NCI-H345 (cell line): Measurements from ENCODE around the gene CPT1C.

ENCODE experiments used
- DNase-seq: peaks from one replicate; lab custom pipeline; 2025; lab: John Stamatoyannopoulos, UW

CPT1C gene

DNA sequence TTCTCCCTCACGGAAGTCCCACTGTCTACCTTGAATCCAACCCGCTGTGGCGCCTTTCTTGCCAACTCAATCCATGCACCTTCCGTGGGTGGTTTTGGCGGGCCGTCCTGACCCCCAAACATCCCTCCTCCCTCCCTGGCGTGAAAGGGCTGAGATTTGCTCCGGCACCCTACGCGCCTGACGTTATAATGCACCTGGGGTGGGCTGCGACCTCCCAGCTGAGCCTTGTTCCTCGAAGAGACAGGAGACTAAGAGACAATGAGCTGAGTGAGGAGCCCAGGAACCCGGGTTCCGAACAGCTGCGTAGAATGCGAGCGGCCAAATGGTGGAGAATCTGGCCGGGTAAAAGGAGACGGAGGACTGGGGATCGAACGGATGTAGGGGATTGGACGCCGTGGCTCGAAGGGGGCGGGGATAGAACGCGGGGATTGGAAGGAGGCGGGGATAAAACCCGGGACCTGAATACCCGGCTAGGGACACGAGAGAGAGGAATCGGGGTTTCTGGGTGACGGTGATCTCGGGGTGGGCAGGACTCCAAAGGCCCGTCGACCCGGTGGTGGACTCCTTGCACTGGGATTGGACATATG lies at the start of gene CPT1C:
Gene CPT1C, plus strand, starts transcription at position 461 of the 587 bp plus-strand sequence. CDS start 1,137 bp downstream, outside the sequence.
- peak; percentile 92 for DNase-seq

DNA sequence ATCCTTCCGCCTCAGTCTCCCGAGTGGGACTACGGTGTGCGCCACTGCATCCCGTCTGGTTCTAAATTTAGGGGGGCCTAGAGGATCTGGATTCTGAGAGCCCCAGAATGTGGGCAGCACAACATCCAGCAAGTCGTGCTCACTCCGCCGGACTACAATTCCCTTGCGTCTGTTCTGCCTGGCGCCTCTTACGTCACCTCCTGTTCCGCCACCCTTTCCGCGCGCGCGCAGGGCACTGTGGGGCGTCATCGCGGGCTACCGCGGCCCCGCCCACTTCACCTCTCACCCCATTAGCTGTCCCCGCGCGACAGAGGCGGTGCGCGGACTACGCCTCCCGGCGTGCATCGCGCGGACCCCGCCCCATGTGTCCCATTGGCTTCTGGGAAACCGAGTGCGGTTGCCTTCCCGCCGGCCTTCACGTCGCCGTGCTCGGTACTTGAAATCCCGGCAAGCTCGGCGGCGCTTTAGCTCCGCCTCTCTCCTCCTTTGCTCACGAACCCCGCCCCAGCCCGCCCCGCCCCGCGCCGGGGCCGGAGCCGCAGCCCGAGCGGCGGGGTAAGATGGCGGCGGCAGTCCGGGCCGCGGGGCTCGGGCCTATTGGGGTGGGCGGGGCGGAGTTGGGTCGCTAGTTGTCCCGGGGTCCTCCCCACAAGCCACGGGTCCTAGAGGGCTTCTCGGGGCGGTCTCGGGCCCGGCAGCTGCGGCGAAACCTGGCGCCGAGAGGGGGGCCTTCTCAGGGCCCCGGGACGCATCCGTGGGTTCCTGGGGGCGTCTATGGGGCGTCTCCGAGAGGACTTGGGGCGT lies 49.0 kb upstream of the CPT1C start, which contains the start of gene SCAF1:
Gene SCAF1, plus strand, starts transcription at position 522 of the 804 bp plus-strand sequence. CDS start 2,818 bp downstream, outside the sequence.
- DNase-seq, result peak; percentile 98

DNA sequence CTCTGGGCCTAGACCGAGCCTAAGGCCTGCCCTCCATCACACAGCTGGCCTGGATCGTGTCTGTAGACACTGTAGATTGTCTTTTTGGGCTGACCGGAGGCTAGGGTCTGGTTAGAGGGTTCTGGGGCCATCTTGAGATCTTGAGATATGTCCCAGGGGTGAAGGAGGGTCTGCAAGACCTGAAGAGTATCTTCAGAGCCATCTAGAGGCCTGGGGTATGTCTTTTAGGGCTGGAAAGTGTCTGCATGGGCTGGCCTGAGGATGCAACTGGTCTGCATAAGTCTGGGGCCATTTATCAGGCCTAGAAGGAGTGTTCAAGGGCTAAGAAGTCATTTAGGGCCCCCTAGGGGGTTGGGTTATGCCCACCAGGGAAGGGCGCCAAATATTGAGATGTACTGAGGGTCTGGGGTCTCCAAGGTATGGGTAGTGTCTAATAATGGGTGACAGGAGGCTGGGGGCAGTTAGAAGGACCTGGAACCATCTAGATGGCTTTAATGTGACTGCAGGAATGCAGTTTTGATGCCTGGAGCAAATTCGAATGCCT lies 48.4 kb upstream of the CPT1C start:
- no peak for DNase-seq

DNA sequence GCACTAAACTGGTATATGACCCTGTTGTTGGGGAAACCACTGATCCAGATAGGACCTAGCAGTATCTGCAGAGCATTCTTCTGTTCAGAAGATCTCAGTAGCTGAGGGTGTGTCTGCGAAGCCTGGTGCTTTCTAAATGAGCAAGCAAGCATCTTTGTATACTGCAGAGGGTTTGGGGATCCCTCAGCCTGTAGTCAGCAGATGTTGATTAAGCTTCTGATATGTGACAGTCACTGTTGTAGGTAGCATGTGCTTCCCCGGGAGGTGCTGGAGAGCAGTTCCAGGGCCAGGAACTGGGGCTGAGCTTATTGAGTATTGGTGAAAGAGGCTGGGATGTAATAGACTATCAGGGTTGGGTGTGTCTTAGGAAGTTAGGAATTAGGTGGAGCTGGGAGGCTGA lies 47.5 kb upstream of the CPT1C start:
- no peak for DNase-seq

DNA sequence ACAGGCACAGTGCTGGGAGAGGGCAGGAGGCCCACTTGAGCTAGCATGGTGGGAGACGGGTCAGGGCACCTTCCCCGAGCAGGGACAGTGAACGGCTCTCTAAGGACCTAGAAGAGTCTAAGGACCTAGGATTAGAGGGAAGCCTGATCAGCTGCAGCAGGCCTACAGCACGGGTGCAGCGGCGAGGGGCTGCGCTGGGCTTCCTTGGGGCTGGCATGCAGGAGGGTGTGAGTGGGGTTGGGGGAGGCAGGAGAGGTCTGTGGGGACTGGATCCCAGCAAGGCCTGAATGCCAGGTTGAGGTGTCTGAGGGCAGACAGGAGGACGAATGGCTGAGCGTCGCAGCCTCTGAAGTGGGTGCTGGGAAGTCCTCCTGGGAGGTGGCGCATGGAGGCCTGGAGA lies 45.3 kb upstream of the CPT1C start:
- no peak for DNase-seq

DNA sequence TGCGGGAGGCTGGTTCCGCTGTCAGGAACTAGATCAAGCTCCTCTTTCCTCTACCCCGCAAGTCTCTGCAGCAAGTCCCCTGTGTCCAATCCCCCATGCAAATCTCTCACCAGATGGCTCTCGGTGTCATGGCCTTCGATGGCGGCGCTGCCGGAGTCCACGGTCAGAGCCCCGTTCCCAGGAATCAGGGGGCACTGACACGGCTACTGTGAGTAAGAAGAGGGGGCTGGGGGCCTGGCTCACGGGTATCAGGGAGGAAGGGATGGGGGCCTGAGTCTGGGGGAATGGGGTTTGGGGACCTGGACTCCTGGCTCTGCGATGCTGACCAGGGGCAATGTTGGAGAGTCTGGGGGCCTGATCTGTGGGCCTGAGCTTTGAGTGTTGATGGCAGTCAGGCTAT lies 44.9 kb upstream of the CPT1C start:
- DNase-seq, result no peak

DNA sequence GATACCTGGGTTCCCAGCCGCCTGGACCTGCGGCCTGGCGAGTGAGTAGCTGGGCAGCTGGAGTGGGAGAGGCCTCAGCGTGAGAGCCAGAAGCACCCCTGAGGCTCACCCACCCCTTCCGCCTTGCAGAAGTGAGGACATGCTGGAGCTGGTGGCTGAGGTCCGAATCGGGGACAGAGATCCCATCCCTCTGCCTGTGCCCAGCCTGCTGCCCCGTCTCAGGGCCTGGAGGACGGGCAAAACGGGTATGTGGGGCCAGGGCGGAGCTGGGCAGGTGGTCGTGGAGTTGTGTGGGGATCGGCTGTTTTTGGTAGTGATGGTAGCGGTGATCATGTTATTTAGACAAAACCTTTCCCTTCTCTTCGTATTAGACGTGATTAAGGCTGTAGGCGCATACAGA lies 44.3 kb upstream of the CPT1C start:
- no peak for DNase-seq

DNA sequence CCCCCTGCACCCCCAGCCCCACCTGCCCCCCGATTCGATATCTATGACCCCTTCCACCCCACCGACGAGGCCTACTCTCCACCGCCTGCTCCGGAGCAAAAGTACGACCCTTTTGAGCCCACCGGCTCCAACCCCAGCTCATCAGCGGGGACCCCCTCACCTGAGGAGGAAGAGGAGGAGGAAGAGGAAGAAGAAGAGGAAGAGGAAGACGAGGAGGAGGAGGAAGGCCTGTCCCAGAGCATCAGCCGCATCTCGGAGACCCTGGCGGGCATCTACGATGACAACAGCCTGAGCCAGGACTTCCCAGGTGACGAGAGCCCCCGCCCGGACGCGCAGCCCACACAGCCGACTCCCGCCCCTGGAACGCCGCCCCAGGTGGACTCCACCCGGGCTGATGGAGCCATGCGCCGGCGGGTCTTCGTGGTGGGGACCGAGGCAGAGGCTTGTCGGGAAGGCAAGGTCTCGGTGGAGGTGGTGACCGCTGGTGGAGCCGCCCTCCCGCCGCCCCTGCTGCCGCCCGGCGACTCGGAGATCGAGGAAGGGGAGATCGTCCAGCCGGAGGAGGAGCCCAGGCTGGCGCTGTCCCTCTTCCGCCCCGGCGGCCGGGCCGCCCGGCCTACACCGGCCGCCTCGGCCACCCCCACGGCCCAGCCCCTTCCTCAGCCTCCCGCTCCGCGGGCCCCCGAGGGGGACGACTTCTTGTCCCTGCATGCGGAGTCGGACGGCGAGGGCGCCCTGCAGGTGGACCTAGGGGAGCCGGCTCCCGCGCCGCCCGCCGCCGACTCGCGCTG lies 39.7 kb upstream of the CPT1C start:
- DNase-seq, result no peak

DNA sequence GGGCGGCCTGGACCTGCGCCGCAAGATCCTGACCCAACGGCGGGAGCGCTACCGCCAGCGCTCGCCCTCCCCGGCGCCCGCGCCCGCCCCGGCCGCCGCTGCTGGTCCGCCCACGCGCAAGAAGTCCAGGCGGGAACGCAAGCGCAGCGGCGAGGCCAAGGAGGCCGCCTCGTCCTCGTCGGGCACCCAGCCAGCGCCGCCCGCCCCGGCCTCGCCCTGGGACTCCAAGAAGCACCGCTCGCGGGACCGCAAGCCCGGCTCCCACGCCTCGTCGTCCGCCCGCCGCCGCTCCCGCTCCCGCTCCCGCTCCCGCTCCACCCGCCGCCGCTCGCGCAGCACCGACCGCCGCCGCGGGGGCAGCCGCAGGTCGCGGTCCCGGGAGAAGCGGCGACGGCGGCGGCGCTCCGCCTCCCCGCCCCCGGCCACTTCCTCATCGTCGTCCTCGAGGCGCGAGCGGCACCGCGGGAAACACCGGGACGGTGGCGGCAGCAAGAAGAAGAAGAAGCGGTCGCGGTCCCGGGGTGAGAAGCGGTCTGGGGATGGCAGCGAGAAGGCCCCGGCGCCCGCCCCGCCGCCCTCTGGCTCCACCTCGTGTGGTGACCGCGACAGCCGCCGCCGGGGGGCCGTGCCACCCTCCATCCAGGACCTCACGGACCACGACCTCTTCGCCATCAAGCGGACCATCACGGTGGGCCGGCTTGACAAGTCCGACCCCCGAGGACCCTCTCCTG lies 38.9 kb upstream of the CPT1C start:
- DNase-seq, result no peak

DNA sequence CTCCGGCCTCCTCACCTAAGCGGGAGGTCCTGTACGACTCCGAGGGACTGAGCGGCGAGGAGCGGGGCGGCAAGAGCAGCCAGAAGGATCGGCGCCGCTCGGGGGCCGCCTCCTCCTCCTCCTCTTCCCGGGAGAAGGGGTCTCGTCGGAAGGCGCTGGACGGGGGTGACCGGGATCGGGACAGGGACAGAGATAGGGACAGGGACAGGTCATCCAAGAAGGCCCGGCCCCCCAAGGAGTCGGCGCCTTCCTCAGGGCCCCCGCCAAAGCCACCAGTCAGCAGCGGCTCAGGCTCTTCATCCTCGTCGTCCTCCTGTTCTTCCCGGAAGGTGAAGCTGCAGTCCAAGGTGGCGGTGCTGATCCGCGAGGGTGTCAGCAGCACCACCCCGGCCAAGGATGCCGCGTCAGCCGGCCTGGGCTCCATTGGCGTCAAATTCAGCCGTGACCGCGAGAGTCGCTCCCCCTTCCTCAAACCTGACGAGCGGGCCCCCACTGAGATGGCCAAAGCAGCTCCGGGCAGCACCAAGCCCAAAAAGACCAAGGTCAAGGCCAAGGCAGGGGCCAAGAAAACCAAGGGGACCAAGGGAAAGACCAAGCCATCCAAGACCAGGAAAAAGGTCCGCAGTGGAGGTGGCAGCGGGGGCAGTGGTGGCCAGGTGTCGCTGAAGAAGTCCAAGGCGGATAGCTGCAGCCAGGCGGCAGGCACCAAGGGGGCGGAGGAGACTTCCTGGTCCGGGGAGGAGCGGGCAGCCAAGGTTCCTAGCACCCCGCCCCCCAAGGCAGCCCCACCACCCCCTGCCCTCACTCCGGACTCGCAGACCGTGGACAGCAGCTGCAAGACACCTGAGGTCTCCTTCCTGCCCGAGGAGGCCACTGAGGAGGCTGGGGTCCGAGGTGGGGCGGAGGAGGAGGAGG lies 38.1 kb upstream of the CPT1C start:
- DNase-seq, result no peak

DNA sequence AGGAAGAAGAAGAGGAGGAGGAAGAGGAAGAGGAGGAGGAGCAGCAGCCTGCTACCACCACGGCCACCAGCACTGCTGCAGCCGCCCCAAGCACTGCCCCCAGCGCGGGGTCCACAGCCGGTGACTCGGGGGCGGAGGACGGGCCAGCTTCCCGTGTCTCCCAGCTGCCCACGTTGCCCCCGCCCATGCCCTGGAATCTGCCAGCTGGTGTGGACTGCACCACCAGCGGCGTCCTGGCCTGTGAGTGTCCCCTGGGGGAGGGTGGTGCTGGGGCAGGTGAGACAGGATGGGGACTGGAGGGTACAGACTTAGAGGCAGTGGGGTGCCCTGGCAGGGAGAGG lies 37.5 kb upstream of the CPT1C start:
- no peak for DNase-seq

DNA sequence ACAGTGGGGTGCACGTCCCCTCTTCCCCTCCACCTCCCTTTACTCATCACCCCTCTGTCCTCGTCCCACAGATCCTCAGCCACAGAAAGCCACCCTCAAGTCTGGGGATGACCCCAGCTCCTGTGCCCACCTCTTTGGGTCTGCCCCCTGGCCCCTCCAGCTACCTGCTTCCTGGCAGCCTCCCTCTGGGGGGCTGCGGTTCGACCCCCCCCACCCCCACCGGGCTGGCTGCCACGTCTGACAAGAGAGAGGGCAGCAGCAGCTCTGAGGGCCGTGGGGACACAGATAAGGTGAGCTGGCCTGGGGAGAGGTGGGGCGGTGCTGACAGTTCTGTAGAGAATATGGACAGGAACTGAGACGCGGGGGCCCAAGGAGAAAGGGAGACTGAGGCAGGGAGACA lies 36.3 kb upstream of the CPT1C start:
- no peak for DNase-seq

DNA sequence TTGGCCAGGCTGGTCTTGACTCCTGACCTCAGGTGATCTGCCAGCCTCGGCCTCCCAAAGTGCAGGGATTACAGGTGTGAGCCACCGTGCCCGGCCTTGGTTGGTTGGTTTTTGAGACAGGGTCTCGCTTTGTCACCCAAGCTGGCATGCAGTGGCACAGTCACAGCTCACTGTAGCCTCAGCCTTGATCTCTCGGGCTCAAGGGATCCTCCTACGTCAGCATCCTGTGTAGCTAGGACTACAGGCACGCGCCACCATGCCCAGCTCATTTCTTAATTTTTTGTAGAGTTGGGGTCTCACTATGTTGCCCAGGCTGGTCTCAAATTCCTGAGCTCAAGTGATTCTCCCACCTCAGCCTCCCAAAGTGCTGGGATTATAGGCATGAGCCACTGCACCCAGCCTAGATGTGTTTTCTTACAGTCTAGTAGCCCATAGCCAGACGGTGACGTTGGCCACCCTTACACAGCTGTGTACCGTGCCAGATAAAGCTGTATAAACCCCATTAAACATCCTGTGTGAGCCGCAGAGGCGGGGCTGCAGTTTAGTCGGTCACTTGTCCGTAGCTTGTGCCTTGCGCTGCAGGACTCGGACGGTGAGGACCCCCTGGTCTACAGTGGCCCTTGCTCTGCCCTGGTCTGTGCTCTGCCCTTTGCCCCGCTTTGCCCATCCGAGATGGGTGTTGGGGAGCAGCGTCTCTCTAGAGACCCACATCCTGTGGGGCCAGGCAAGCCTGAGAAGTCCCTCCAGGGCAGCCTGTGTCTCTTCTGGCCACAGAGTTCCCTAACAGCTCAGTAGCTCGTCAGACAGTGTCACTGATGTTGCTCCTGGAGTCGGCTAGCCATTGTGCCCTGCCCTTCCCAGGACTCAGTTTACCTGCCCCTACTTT lies 35.1 kb upstream of the CPT1C start:
- DNase-seq, result no peak

DNA sequence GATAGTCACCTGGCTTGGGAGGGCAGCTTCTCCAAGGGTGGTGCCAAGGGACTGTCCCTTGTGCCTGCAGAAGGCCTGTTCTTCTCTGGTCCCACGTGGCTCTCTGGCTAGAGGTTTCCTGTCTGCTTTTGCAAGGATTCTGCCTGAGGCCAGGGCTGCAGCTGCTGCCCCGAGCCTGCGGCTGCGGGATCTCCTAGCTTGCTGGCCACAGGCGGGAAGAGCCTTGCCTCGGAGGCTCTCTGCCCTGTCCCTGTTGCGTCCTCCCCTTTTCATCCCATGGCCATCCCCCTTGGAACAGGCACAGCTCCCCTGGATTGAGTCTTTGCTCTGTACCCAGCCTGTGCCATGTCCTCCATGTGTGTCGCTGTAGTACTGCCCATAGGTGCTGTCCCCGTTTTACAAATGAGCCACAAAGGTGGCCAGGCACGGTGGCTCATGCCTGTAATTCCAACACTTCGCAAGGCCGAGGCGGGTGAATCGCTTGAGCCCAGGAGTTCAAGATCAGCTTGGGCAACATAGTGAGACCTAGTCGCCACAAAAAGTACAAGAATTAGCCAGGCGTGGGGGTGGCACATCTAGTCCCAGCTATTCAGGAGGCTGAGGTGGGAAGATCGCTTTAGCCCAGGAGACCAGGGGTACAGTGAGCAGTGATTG lies 34.3 kb upstream of the CPT1C start:
- no peak for DNase-seq

DNA sequence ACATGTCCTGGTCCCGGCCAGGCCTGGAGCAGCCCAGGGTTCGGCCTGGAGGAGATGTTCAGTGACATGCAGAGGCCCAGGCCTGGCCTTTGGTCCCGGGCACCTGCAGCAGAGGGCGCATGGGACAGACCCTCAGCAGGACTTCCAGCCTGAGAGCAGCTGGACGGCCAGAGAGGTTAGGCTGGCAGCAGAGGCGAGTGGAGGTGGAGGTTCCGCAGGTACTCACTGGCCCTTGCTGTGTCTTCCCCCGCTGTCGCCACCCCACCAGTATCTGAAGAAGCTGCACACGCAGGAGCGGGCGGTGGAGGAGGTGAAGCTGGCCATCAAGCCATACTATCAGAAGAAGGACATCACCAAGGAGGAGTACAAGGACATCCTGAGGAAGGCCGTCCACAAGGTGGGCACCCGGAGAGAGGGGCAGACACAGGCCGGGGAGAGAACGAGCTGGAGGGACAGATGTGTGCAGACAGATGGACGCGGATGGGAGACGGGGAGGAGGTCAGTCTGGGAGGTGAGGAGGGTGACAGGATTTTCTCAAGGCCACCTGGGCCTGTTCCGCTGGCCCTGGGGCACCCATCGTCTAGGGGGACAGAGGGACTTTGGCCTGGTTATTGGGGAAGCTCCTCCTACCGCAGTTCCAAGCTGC lies 33.3 kb upstream of the CPT1C start:
- no peak for DNase-seq

DNA sequence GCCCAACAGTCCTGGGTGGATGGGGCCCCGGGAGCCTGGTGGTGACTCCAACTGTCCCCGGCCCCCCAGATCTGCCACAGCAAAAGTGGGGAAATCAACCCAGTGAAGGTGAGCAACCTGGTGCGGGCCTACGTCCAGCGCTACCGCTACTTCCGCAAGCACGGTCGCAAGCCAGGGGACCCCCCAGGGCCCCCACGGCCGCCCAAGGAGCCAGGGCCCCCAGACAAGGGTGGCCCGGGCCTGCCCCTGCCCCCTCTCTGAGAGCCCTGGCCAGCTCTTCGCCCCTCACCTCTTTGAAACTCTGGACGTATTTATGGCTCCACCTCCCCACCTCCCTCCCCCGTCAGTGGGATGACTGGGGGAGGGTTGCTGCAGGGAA lies 32.8 kb upstream of the CPT1C start:
- DNase-seq, result no peak

DNA sequence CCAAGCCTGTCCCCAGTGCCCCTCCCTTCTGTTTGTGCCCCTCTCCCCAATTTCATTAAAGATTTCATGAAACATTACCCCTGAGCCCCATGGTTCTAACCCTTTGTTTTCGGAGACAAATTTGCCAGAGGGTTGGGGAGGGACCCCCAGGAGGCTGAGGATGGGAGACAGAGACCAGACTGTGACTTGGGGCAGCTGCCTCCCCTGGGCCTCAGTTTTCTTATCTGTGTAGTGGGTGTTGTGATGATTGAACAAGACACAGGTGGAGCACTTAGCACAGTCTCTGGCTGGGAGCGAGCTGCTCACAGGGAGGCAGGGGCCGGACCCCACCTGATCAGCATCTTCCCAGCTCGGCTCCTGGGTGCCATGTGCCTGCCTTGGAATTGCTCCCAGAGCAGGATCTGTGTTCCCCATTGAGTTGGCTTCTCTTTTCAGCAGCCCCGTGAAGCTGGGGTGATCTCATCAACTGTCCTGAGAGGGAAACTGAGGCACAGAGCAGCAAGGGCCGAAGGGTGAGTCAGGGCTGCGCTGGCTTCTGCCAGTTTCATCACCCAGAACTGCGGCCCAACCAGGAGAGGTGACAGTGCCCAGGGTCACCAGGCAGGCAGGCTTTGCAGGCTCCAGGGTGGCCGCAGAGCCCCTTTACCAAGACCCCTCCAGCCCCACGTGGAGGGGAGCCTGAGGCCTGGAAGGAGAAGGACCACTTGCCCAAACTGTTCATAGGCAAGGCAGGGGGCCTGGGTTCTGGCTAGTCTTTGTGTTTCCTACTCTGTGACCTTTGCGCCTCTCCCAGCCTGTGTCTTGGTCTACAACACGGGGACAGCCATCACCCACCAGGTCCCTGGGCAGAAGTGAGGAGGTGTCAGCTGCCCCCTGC lies 32.1 kb upstream of the CPT1C start:
- no peak for DNase-seq
